Cardiac septum (tissue), 1 donor: ENCODE measurements around the gene TMEM236. TPM values are rescaled to one million over a fixed set of nuclear protein-coding genes. Genes with fewer than 3 reads are reported as not detected.

Experiments used
- DNase-seq: peaks from one replicate; pipeline ENCODE4 v3.0.0-alpha.2; 2020; ENCODE audit warnings: low spot score
- intact Hi-C: fragments of 100-400 bp; cut with DNase I; formaldehyde crosslinking; loops from one replicate; pipeline ENCODE4 v1.14.0; 2022
- total RNA-seq: library from RNA; stranded (reverse); fragmentation: NEBNext Ultra II Directional; extraction: Animal tissue kit (Norgen Biotek cat#: 25700); gene quantifications from one replicate; pipeline ENCODE4 v1.2.1, GENCODE V29; 2021
- donor health status: DM: no; HTN: no; CAD: no.

The TMEM236 gene
- total RNA-seq, 1 donor from 2014 or later = 0.54 TPM

- no peak for DNase-seq
- intact Hi-C loops = loop anchor here (2.0 to 10.0 kb wide), 3 partner anchors 92 to 478 kb away; partner anchors contain the start of genes HACD1 and STAM
Observed at GRCh38 chr10:17737027-17737965, 14.7 kb upstream of the TMEM236 start.

DNA sequence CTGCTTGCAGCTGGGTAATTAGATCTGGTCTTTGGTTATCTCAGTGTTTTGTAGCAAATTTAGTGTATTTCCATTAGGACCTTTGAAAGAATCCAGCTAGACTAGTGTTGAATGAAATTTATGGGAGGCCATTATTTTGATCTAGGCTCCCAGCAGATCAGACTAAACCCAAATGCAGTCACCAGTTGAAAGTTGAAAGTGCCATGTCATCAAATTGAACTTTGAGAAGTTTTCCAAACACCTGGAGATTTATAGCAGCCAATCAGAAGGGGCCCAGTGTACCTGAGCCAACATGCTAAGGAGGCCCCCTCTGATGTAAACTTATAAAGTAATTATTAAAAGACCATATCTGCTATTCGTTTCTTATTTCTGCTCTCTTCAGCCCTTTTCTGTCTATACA, 11.3 kb upstream of the TMEM236 start:
- intact Hi-C loops = no loop called here
- DNase-seq = no peak

DNA sequence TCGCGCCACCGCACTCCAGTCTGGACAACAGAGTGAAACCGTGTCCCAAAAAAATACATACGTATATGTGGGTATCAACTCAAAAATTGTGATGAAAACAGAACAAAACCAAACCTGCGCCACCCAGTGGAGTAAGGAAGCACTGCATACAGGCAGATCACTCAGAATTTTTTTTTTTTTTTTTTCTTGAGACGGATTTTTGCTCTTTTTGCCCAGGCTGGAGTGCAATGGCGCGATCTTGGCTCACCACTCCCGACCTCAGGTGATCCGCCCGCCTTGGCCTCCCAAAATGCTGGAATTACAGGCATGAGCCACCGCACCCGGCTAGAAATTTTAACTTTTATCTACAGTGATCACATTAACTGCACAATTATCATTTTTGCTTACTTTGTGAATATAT, 9.1 kb upstream of the TMEM236 start:
- no peak for DNase-seq
- intact Hi-C loops = loop anchor here (2.0 kb wide), 1 partner anchor 136 kb away; no protein-coding TSS in a partner anchor

DNA sequence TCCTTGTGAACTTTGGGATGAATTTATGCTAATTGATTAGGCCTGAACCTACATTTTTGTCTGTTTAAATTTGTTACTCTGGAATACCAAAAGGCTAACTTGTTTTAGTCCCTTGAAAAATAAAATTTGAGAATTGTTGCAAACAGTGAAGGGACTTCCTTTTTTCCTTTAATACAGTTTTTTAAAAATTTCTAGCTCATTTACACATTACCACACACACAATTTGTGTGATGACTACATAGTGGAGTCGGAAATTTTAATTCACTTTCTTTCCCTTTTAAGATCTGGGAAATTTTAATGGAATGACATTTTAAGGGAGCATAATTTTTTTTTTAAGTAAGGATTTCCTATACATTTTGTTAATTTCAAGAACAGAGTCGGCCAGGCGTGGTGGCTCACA, 8.6 kb upstream of the TMEM236 start:
- DNase-seq = no peak
- intact Hi-C loops = loop anchor here (2.0 kb wide), 1 partner anchor 137 kb away; no protein-coding TSS in a partner anchor

DNA sequence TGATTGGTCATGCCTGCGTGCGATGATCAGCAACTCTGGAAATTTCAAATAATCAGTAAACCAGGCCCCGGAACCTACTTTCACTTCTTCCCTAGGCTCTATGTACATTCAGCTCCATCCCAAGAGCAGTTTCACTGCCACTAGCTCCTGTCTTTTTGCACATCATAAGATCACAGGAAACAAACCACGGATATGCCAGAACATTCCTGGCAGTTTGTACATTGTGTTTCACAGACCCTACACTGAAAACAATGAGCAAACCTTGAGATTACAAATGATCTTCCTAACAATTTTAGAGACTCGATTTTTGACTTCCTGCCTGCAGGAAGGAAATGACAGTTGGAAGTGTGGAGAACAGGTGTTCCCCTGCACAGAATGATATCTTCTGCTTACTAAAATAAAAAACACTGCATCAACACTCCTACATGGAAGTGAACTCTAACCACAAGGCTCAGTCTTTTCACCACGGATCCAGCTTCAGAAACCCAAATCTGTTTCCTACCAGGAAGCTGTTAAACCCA, 7.6 kb upstream of the TMEM236 start:
- intact Hi-C loops = no loop called here
- DNase-seq = no peak

DNA sequence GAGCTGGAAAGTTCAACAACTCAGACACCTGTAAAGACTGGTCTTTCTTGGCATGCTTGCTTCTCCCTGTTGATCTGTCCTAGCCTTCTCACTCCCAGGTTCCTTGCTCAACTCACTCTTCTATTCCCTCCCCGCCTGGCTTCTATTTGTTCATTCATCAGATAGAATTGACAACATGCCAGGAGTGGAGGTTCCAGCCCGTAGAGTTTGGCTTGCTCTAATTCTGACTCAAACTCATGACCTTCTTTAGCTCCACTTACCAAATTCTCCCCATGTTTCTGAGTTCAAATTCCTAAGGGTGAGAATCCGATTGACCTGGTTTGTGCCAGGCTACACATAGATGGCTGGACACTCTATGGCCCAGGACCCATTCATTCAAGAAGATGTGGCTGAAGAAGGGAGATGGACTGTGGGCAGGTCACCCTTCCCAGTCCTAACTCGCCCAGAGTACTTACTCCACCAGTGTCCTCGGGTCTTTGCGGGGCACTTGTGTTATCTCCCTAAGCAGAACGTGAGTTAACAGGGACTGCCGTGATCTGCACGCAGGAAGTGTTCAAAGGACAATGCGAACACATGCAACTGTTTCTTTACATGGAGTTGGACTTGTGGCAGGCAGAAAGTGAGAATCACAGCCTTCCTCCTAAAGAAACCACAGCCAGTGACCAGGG, 4.0 kb upstream of the TMEM236 start:
- no peak for DNase-seq
- intact Hi-C loops = no loop called here

- intact Hi-C loops = no loop called here
Observed at GRCh38 chr10:17749890-17750289, 2.1 kb upstream of the TMEM236 start.

DNA sequence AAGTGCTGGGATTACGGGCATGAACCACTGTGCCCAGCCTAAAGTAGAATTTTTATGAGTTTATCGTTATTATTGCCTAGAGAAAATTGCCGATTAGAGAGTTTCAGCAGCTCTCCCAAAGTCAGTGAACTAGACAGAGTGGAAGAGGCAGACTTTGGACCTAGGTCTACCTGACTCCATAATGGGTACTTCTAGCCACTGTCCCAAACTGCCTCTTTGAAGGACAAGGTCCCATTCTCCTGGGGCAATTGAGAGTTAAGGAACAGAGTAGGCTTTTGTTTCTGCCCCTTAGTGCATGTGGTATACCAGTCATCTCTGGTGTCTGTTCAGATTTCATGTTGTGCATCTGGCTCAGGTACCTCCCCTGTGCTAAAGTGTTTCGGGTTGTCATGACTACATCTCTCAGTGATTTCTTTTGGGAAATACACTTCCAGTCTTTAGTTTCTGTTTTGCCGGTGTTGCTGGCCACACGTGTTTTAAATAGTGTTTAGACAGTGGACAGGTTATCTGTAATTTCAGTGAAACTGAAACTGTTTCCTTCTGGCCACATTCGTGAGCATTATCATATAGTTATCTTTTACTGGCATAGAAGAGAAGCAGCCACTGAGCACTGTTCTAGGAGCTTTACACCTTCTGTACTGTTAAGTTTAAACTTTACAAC, 4.7 kb downstream of the TMEM236 start:
- intact Hi-C loops = no loop called here
- no peak for DNase-seq

More at GRCh38 chr10:17749890-17750289, 2.1 kb upstream of the TMEM236 start:
- no peak for DNase-seq

GRCh38 chr10:17758200-17758599, 6.2 kb downstream of the TMEM236 start:
- no peak for DNase-seq
- intact Hi-C loops = no loop called here

- intact Hi-C loops = no loop called here
- no peak for DNase-seq
Observed at GRCh38 chr10:17758896-17759295, 6.9 kb downstream of the TMEM236 start.

GRCh38 chr10:17764142-17764541, 12.1 kb downstream of the TMEM236 start:
- DNase-seq = no peak

DNA sequence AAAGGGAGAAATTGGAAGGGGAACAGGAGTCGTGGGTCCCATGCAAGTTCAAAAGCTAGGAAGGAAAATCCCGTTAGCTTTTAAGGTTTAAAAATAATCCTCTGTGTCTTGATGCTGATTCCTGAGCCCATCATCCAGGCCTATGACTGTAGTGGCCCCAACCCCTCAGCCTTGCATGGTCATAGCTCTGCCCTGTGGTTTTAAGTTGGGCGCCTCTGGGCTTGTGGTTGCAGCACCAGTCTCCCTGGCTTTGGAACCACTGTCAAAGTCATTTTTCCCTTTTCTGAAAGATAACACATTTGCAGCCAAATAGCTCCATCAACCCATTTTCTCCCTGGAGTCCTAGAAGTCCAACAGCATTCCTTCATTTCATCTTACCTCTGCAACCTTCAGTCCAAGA, 13.6 kb downstream of the TMEM236 start:
- no peak for DNase-seq
- intact Hi-C loops = no loop called here

More at GRCh38 chr10:17764142-17764541, 12.1 kb downstream of the TMEM236 start:
- intact Hi-C loops = no loop called here

DNA sequence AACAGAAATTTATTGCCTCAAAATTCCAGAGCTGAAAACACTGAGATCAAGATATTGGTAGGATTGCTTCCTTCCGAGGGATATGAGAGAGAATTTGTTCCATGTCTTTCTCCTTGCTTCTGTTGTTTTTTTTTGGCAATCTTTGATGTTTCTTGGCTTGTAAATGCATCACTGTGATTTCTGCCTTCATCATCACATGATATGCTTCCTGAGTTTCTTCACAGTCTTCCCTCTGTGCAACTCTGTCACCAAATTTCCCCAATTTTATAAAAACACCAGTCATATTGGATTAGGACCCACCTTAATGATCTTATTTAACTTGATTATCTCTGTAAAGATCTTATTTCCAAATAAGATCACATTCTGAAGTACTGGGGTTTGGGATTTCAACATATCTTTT, 14.7 kb downstream of the TMEM236 start:
- intact Hi-C loops = no loop called here
- DNase-seq = no peak

DNA sequence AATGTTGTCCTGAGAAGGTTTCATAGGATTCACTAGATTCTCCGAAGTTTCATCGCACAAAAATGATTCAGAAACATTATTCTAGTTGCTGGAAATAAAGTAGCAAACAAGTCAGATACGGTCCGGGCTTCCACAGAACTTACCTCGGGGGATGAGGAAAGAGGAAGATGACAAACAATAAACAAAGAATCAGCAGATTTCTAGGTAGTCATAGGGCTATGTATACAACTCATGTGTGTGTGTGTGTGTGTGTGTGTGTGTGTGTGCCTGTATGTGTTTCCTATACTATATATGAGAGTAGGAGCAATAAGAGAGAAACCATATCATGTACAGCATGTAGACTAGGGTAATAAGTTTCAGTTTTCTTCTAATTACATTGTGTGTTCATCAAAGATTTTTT, 16.5 kb downstream of the TMEM236 start:
- DNase-seq = no peak
- intact Hi-C loops = no loop called here

DNA sequence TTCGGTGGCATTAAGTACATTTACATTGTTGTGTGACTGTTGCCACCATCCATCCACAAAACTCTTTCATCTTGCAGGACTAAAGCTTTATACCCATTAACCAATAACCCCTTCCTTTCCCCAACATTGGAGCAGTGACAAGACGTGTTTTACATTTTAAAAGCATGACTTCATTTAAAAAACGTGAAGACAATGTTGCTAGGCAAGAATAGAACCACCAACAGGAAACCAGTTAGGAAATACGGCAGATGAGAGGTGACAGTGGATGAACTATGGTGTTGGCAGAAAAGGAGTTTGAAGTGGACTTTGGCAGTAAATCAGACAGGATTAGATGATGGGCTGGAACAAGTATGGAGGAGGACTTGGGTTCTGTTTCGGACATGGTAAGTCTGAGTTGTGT, 17.0 kb downstream of the TMEM236 start:
- no peak for DNase-seq
- intact Hi-C loops = no loop called here

DNA sequence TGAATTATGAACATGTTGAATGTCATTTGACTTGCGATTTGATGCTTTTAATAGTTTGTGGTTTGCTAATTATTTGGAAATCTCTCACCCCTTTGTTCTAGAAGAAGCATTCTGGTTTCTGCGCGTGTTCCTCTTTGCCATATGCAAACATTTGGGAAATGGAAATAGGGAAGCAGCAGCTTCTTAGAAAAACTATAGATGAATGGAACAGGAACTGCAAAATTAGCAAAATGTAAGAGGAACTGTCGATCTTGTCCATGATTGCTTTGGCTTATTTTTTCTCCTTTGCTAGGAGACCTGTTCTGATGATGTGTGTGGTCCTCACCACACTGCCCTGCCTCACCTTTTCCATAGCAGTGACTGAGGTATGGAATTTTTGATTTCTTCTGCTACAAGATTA, 19.0 kb downstream of the TMEM236 start:
- intact Hi-C loops = no loop called here
- DNase-seq = no peak

DNA sequence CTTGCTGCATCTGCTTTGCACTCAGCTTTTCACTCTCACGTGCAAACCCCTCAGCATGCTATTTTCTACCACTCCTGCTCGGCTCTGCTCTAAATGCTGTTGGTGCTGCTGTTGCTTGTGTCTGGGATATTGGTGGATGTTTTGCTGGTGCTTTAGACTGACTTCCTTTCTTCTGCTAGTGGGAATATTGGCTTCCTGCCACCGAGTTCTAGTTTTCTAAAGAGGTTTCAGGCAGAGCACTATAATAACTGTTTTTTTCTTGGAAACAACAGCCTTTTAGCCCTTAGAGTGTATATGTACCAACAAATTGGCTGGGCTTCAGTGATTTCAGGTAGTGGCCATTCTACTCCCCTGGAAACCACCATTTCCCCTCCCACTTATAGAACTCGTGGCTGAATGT, 27.8 kb downstream of the TMEM236 start:
- intact Hi-C loops = no loop called here

DNA sequence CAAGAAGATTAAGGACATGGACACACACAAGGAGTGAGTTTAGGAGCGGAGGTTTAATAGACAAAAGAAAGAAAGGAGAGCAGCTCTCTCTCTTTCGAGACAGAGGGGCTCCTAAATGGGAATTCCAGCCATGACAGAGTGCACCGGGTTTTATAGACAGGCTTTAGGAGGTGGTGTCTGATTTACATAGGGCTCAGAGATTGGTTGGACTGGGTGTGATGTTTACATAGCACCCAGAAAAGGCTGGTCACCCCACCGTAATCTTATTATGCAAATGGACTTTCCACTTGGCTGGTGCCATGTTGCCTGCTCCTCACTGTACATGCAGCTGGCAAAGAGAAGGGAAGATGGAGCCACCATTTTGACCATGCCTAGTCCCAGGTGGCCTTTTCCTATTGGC, 28.7 kb downstream of the TMEM236 start:
- no peak for DNase-seq
- intact Hi-C loops = no loop called here

More for the DNA sequence above, 27.8 kb downstream of the TMEM236 start:
- DNase-seq = no peak

DNA sequence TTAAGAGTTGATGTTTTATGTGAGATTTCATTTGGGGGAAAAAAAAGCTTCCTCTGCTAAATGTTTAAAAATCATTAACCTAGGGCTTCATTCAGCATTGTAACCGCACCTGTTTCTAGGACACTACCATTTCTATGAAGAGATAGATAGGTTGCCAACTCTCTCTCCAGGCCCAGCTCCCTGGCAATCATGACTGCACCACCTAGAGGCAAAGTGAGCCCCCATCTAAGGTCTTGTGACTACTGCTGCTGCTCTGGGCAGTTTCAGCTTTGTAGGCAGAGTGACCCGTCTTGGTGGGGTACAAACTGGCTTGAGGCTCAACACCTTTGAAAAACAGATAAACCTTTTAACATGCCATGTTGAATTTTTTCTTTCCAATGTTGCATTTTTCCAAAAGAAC, 29.9 kb downstream of the TMEM236 start:
- intact Hi-C loops = no loop called here
- no peak for DNase-seq
